CMK (cell line): ENCODE measurements around the gene LATS2.
A peak's percentile ranks its signal among the peaks of the same experiment; 100 is the strongest.
"Not testable (repeated sequence)": the region's sequence is repeated elsewhere in the genome, so short reads cannot be mapped to it uniquely, and the experiment has no call there.

Experiments
- DNase-seq: peaks from one replicate; pipeline ENCODE4 v3.0.0-alpha.2; 2010; ENCODE audit warnings: low read depth

The LATS2 gene

DNA sequence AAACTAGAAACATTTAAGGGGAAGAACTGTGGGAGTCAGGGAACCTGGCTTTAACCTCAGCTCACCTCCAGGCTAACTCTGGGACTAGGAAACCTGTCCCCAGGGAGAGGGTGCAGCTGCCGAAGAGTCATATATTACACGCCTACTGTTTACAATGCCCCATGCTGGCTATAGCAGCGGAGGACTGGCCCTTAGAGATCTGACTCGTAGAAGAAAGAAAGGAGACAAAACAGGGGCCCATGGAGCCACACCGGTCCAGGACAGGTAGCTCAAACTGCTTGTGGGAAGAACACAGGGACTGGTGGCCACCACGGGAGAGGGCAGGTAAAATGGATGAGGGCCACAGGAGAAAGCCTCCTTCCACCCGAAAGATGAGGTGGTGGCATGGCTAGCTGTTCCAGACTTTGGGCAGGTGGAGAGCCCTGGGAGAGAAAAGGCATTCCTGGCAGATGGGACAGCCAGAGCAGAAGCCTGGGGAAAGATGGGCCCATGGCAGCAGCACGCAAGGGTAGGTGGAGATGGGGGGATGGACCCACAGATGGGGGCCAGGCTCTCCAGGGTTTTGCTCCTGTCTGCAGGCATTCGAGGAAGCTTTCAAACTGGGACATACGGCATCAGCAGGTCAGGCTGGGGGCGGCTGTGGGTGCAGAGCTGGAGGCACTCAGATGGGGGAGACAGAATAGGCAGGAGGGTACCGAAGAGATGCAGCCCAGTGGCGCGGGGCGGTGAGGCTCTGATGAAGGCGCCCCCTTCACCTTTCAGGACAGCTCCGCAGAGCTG lies 69.5 kb downstream of the LATS2 start:
- DNase-seq = no peak

DNA sequence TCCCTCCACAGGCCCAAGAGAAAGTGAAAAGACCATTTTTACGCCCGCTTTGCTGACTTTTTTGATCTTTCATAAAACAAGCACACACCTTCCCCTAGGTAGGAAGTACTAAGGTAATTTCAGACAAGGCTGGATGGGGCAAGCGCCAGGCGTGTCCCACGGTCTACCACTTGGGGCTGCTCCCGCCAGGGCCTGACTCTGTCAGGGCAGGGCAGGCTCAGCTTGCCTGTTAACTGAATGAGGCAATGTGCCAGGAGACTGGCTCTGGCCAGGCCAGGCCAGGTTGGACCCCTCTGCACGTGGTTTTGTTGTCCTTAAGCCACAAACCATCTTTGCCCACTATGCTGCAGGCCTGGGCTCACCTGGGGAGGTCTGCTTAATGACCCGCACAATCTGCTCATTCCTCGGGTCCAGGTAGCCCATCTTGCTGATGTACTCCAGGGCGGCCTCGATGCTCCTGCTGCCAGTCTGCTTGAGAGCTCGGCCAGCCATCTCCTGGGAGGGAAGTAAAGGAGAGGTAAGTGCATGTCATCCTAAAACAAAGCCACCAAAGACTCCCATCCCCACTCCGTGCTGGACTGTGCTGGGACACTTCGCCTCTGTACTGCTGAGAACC lies 70.4 kb downstream of the LATS2 start:
- DNase-seq = no peak

DNA sequence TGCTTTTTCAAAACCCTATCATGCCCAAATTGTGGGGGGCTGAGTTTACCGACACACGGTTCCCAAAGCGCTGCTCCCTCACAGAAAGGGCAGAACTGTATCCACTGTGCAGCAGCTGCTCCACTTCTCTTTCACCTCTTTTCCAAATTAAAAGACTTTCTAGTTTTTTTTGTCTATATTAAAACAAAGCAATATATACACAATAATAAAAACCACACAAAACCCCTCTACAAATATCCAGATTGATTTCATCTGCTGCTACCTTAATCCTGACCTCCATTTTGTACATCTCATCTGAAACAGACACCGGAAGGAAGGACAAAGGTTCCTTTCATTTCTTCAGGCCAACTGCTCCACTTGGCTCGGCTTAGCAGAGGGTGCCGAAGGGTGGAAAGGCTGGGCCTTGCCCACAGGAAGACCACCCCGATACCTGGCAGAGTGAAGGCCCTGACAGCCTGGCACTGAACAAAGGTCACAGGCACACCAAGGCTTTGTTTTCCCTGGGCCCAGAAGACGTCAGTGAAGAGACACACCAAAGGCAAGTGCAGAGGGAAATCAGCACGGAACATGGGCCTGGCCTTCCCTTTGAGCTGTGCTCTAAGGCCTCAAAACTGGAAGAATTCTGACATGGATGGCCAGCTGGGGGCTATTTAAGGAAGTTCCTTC lies 71.6 kb downstream of the LATS2 start:
- no peak for DNase-seq

DNA sequence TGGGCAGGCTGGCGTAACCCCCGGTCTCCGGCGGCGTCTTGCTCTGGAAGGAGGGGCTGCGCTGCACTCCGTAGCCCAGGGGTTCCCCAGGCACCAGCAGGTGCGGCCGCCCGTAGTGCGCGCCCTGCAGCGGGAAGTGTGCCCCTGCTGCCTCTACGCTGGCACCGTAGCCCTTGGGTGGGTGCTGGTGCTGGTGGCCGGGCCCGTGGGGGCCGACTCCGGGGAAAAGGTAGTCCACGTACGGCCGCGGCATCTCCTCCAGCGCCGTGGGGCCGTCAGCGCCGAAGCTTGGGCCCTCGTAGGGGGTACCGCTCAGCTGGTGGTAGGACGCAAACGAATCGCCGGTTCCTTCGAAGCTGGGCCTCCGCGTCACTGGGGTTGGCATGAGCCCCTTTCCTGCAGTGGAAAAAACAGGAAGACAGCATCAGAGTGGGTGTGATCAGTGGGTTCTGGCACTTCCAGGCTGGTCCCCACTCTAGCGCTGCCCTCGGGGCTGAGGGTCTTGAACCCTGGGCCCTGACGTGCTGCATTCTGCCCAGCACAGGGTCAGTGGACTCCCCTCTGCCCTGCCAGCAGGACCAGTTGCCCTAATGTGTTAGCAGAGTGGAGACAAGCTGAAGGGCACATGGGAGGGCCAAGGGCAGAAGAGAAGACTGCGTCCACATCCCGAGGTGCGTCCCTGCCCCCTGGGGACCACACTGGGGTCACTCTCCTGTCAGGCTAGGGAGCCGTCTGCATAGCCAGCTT lies 72.3 kb downstream of the LATS2 start:
- DNase-seq = no peak

DNA sequence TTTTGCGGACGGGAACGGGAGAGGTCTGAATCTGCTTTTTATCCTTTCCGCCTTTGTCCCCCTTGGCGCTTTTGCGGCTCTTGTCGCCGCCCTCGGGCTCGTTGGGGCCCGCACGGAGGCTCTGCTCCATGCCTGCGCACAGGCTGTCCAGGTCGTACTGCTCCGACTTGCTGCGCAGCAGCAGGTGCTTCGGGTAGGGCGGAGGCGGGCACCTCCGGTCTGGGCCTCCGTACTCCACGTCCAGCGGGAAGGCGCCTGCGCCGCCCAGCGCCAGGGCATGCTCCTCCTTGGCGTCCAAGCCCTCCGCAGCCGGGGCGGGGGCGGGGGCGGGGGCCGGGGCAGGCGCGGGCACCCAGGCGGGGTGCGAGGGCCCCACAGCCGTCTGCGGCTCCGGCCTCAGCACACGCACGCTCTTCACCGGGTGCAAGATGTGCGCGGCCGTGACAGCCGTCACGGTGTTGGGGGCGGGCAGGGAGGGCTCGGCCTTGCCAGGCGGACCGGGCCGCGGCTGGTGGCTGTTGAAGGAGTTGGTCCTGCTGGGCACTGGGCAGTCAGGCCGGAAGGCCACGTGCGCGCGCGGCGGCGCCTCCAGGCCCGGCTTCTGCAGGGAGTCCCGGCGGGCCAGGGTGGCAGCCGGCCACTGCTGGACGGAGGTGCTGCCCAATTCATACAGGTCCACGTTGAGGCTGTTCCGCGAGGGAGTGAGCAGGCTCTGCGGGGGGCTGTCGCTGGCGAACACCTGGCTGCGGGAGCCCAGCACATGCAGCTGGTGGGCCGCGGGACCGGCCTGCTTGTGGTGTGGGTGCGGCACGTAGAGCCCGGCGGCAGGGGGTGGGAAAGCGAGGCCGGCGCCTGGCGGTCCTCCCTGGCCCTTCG lies 73.1 kb downstream of the LATS2 start:
- DNase-seq = no peak

DNA sequence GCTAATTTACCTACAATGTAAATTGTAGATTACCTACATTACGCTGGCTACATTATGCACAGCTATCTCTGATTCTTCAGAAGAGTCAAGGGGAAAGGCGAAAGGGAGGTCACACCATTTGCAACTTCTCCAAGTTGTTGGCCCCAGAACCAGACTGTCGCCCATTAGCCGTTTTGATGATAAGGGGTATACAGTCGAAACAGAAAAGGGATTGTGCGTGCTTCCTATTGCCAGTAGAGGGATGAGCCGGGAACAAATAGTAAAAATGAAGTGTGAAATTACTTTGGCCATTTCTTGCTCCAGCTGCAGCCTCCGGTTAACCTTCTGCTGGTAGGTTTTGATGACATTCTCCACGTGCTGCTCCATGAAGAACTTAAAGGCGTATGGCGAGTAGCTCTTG lies 73.8 kb downstream of the LATS2 start:
- DNase-seq = no peak

DNA sequence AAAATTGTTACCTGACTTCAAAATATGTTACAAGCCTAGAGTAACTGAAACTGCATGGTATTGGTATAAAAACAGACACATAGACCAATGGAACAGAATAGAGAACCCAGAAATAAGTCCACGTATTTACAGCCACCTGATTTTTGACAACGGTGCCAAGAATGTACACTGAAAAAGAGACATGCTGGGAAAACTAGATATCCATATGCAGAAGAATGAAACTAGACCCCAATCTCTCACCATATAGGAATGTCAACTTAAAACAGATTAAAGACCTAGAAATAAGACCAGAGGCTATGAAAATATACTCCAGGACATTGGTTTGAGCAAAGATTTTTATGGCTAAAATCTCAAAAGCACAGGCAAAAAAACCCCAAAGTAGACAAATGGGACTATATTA lies 76.5 kb downstream of the LATS2 start:
- DNase-seq = no peak

DNA sequence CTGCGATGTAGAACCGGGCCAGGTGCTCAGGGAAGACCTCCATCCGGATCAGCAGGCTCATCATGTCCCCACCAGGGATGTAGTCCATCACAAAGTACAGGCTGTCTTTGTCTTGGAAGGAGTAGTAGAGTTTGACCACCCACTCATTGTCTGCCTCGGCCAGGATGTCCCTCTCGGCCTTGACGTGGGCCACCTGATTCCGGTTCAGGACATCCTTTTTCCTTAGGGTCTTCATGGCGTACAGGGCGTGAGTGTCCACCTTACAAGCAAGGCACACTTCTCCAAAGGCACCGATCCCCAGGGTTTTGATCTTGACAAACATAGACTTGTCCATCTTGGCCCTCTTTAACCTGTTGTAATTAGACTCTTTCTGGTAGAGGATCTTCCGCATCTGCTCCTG lies 78.0 kb downstream of the LATS2 start:
- DNase-seq = no peak

DNA sequence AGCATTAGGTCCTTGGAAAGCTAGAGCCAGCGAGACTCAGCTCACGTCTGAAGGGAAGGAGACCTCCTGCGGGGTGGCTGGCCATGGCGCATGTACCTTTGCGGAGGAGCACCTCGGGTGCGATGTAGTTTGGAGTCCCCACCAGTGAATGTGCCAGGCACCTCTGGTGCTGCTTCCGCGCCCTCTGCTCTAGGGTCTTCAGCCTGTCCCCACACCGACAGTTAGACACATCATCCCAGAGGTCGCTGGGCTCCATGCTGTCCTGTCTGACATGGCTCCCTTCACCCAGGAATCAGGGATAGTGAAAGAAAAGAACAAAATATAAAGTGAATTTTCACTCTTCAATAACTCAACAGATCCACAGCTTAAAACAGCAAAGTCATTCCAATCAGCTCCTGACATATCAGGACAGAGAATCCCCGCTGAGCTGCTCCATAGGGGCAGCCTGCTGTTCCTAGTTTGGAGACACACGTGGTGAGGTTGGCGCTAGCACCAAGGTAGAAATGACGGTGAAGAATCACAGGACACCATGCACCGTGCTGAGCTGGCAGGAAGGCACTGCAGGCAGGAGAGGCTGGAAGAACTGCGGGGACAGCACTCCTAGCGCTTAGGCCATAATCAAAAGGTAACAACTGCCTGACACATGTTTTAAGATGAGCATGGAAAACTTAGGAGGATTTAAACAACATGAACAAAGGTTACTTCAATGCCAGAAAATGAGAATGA lies 79.9 kb downstream of the LATS2 start:
- DNase-seq = no peak

DNA sequence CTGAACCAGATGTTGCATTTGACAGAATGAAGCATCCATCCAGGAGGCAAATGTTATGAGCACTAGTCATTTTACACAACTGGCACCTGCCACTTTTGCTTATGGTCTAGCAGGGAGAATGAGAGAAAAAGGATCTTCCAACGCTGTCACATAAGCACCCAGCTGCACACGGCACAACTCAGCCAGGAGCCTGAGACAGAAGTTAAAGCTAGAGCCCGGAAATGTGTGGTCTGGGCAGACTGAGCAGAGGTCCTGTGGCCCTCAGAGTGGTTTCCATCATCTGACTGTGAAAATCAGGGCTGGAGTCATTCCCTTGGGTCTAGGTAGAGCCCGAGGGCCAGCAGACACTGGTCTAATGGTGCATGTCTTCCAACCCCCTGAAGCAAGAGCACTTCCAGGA lies 80.5 kb downstream of the LATS2 start:
- no peak for DNase-seq

DNA sequence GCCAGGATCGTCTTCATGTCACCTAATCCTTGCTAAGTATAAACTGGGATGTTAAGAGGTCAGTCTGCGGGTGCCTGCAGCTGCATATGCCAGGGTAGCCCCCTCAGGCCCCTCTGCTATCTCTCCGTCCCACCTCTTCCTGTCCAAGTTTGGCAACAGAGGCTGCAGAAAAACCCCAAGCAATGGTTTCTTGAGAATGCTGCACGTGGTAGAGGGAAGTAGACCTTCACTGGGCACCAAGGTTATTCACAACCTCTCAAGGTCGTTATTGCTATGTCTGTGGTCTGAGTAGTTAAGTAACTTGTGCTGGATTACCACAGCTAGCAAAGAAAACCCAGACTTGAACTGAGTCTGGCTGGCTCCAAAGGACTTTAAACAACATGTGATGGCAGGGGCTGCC lies 81.0 kb downstream of the LATS2 start:
- peak; percentile 14 for DNase-seq

DNA sequence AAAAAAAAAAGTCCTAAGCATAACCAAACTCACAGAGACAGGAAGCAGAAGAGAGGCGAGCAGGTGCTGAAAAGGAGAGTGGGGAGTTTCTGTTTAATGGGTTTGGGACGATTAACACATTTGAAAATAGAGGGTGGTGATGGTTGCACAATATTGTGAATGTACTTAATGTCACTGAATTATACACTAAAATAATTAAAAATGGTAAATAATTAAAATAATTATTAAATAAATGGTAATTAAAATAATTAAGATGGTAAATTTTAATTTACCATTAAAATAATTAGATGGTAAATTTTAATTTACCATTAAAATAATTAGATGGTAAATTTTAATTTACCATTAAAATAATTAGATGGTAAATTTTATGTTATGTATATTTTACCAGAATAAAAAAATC lies 84.0 kb downstream of the LATS2 start:
- DNase-seq = no peak

DNA sequence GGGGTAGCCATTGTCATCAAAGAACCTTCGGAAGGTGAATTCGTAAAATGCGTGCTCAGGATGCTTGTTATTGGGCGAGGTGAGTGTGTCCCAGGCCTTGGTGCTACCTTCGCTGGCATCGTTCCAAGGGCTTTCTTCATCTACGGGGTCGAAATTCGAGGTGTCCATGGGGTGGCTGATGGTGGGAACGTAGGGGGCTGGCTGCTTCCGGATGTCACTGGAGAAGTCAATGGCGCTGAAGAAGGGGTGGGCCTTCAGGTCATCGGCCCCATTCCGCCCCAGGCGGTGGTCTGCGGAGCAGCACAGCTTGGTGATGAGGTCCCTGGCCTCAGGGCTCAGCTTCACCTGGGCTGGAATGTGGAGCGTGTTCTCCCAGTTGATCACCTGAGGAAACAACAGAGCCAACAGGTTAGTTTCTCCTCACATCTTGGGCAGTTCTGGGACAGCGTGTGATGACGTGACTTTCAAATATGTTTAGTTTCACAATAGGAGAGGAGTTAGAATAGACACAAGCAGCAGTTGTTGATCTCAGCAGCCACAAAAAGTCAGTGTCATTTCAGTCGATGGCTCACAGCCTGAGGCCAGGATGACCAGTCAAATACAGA lies 86.3 kb downstream of the LATS2 start:
- no peak for DNase-seq

DNA sequence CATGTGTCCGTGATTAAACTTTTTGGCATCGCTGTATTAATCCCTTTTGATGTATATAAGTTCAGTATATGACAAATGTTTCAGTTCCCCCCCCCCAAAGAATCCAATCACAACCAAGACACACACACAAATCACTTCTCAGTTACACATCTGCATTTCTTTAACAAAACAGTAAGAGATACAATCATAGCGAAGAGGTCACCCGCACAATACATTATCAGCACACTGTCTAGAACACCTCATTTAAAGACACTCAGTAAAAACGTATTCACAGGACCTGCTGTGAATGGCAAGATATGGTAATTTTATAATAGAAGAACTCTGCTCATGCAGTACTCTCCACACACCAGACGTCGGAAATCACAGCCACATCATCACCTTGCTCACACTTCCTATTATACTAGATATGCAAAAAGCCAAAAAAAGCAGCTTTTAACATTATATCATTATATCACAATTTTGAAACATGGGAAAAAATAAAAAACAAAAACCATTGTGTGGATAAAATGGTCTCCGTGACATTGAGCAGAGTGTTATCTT lies 87.4 kb downstream of the LATS2 start:
- DNase-seq = no peak

DNA sequence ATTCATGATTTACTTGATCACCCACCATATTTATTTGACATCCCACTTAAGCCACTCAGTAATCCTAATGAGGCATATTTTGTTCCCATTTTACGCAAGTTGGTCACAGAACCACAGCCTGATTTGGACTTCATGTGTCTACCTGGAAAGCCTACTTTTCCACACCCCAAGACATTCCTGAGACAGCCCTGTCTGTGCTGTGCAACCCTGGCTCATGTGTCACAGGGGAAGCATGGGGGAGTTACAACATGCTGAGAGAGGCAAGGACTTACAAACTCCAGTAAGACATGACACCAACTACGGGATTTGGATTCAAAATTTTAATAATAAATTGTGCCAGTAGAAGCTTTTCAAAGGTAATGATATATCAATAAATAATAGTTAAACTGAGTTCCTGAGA lies 88.7 kb downstream of the LATS2 start:
- DNase-seq = no peak

DNA sequence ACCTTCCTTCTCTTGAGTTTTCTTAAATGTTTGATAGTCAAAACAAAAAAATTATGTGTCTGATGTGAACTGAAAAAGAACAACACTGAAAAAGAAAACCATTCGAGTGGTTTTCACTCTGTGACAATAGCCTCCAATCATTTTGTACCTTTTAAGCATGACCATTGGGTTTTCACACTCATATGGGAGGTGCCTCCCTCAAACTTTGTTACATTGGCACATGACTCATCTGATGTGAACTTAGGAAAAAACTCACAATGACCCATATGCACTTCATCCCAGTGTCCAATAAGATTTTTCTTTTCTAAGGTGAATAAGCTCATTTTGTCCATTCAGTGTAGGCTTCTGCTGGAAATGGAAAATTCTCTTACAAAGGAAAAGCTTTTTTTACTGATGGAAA lies 92.2 kb downstream of the LATS2 start:
- DNase-seq = no peak

DNA sequence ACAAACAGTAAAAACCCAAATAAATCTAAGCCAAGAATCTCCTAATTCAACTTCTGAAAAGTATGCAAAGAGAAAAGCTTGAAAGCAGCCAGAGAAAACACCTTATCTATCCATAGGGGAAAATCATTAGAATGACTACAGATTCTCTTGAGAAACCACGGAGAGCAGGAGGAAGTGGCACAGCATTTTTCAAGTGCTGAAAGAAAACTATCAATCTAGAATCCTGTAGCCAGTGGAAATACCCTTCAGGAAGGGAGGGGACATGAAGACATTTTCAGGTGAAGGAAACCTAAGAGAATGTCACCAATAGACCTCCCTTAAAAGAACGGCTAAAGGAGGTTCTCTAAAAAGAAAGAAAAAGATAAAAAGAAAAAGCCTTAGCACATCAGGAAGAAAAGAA lies 92.6 kb downstream of the LATS2 start:
- no peak for DNase-seq

DNA sequence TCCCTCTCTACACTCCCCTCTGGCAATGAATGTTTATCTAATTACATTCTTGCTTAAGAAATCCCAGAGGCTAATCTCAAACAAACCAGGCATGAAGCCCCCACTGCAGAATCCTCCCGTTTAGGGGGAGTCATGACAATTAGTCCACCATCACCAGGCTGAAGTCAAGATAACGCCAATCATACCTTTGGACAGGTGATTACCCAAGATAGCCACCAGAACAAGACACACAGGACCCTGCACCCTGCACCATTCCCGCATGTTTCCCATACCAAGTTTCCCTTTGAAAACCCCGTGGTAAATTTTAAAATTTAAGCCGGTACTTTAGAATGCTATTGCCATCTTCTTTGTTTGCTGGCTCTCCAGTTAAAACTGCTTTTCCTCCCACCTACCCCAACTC lies 94.0 kb downstream of the LATS2 start:
- DNase-seq = no peak

DNA sequence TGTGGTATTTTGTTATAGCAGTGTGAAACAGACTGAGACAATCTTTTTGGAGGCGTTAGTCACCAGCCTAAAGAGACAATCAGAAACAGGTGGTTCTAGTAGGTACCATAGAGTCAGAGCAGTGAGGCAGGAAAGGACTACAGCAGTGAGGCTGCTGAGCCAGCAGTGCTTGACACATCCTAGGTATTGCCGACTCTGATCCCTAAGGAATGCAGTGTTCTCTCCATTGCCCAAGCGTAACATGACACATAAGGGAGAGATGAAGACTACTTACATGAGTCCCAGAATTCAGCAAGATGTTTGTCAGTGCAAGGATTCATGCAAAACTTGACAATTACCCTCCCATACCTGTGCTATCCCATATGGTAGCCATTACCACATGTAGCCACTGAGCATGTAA lies 96.5 kb downstream of the LATS2 start:
- no peak for DNase-seq

DNA sequence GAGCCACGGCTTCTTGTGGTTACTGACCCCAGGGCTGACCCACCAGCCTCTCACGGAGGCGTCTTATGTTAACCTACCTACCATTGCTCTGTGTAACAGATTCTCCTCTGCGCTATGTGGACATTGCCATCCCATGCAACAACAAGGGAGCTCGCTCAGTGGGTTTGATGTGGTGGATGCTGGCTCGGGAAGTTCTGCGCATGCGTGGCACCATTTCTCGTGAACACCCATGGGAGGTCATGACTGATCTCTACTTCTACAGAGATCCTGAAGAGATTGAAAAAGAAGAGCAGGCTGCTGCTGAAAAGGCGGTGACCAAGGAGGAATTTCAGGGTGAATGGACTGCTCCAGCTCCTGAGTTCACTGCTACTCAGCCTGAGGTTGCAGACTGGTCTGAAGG lies 99.7 kb downstream of the LATS2 start:
- DNase-seq = not testable (repeated sequence)
